Measurements from ENCODE around the gene CKM. TPM values are rescaled to one million over a fixed set of nuclear protein-coding genes. Genes with fewer than 3 reads are reported as not detected.

The CKM gene
- not detected for total RNA-seq

DNA sequence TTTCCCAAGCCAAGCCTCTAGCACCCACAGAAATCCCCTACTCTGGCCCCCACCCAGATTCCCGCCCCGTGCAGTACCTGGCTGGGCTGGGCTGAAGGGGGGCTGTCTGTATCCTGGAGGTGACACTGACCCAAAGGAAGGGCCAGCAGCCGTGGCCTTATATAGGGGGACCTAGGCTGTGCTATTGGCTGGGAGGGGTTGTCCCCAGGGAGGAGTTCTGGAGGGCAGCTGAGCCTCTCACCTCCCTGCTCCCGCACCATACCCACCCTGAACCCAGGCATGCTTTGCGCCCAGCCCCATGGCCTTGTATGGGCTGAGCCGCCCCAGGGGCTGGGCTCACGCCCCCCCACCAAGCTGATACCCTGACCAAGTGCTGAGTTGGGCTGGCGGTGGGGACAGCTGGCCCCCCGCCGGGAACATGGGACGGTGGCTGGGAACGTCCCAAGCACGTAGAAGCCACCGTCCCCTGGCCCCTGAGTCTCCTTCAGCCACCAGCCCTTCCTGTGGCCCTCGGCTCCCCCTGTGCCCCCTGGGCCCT lies at the start of gene CKM:
Gene CKM (minus strand): TSS at position 132 of the 538 bp plus-strand sequence. CDS start 3,162 bp downstream, outside the sequence.
- no peak within 1 kb of the TSS for H3K27ac Mint-ChIP-seq
- ChIA-PET POLR2A (no interaction called here), CTCF (no interaction called here)
- no peaks in the 10 kb centered on the region for H3K4me1 Mint-ChIP-seq
- H3K4me3 Mint-ChIP-seq = no peak within 1 kb of the TSS
- H3K9me3 Mint-ChIP-seq (ENCODE audit: low read depth) = no peaks in the 10 kb centered on the region
- H3K36me3 Mint-ChIP-seq (ENCODE audit: low read depth) = no peaks in the 10 kb centered on the region
- intact Hi-C loops (cut with DNase I, micrococcal nuclease) = no loop called here
- no peak for ATAC-seq
- DNase-seq = no peak
- peaks cover 17% of the 10 kb centered on the region for H3K27me3 Mint-ChIP-seq

DNA sequence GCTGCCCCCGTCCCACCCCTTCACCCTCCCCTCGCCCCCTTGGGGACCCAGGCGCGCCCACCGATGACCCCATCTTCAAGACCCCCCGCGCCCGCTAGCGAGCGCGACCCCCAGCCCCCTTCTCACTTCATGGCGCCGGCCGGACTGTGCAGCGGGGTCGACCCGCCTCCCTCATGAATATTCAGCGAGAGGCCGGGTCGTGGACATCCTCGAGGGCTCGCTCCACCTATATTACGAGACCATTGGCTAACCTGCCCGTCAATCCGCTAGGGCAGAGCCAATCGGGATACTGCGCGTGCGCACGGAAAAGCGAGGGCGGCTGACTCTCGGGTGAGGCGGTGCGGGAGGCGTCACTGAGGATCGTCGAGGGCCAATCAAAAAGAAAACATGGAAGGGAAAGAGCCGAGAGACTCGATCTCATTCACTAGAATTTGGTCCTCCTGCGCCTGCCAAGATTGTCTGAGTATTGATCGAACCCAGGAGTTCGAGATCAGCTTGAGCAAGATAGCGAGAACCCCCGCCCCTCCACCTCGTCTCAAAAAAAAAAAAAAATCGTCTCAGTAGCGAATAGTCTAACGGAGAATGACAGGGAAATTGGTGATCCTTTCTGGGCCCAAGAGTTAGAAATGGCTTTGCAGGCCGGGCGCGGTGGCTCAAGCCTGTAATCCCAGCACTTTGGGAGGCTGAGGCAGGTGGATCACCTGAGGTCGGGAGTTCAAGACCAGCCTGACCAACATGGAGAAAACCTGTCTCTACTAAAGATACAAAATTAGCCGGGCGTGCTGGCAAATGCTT lies 47.9 kb upstream of the CKM start, which contains the start of gene ERCC2:
Gene ERCC2 (minus strand): TSS at position 164 of the 795 bp plus-strand sequence. CDS start 33 bp downstream, at position 131.
- H3K36me3 Mint-ChIP-seq (ENCODE audit: low read depth) = peaks cover 1% of the 10 kb centered on the region
- intact Hi-C loops (cut with DNase I, micrococcal nuclease) = loop anchor here in 1 of 2 experiments (1.0 kb wide), 11 partner anchors 30 to 480 kb away; partner anchors contain the start of genes BLOC1S3, CLASRP, CLPTM1 and ERCC1
- peak within 1 kb of the TSS; percentile 79 for H3K4me3 Mint-ChIP-seq
- H3K27me3 Mint-ChIP-seq = no peaks in the 10 kb centered on the region
- ChIA-PET POLR2A (no interaction called here), CTCF (interaction anchor here (0.6 to 1.2 kb wide), 3 partner anchors 31 to 382 kb away, joined by 4 to 5 read pairs (median 4); no protein-coding TSS in a partner anchor)
- H3K27ac Mint-ChIP-seq = peak within 1 kb of the TSS; percentile 97
- ATAC-seq = peak; percentile 100
- H3K9me3 Mint-ChIP-seq (ENCODE audit: low read depth) = no peaks in the 10 kb centered on the region
- peaks cover 8% of the 10 kb centered on the region for H3K4me1 Mint-ChIP-seq
- peak; percentile 100 for DNase-seq

DNA sequence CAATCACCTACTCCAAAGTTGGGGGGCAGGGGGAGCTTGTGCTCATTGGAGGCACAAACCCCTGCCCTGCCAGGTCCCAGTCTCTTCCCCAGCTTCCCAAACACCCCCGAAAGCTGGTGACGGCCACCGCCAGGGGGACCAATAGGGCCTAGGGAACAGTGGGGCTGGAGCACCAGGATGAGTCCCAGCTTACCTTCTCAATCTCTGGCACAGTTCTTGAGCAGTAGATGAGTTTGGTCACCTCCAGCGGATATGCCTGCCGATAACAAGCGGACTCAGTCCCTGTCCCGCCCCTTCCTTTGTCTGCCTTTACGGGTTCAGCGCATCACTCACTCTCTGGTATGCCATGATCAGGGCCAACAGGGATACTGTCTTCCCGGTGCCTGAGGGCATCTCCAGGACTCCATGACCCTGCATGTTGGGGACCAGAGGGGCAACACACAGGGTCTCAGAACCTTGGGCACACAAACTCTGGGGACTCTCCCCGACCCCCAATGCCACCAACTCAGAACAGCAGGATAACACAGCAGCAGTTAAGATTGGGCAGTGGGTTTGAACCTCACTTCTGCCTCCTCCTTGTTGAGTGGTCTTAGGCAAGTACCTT lies 46.2 kb upstream of the CKM start:
- no peaks in the 10 kb centered on the region for H3K27me3 Mint-ChIP-seq
- CTCF ChIA-PET = no interaction called here
- H3K4me3 Mint-ChIP-seq = peak overlapping the region; percentile 55
- no peak overlapping the region for H3K27ac Mint-ChIP-seq
- H3K9me3 Mint-ChIP-seq (ENCODE audit: low read depth) = no peaks in the 10 kb centered on the region
- peaks cover 1% of the 10 kb centered on the region for H3K36me3 Mint-ChIP-seq (ENCODE audit: low read depth)
- POLR2A ChIA-PET = interaction anchor here (0.6 kb wide), 1 partner anchor 53 kb away, joined by 5 read pairs; no protein-coding TSS in a partner anchor
- DNase-seq = no peak
- peaks cover 8% of the 10 kb centered on the region for H3K4me1 Mint-ChIP-seq
- no peak for ATAC-seq
- intact Hi-C loops (cut with DNase I, micrococcal nuclease) = no loop called here

DNA sequence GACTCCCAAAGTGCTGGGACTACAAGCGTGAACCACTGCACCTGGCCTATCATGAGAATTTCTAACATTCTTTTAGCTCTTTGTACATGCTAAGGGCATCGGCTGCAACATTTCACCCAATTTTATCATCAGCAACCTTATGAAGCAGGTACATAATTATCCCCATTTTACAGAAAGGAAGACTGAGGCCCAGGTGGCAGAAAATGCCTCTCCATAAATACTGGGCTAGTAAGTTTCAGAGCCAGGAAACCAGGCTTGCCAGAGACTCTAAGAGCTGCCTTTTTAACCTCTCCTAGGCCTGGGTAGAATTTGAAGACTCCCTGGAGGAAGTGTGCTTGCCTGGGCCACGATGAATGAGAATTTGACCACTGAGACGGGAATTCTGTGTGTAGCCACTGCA lies 45.5 kb upstream of the CKM start:
- H3K4me3 Mint-ChIP-seq = no peak overlapping the region

DNA sequence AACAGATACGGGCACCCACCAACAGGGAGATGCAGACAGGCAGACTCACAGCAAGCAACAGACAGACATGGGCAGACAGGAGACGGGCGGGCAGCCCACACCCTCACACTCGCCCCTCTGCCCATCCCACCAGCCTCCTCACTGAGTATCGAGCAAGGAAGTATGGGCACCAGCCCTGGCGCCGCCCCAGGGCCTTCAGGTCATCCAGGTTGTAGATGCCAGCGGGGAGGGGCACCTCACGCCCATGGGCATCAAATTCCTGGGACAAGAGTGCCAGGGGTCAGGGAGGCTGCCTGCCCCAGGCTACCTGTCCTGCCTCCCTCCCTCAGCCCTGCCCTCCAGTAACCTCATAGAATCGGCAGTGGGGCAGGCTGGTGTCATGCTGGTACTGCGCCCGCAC lies 42.0 kb upstream of the CKM start:
- Mint-ChIP-seq H3K4me1 (peaks cover 3% of the 10 kb centered on the region), H3K9me3 (ENCODE audit: low read depth) (no peaks in the 10 kb centered on the region), H3K27ac (no peak overlapping the region), H3K36me3 (ENCODE audit: low read depth) (peaks cover 4% of the 10 kb centered on the region), H3K27me3 (no peaks in the 10 kb centered on the region), H3K4me3 (no peak overlapping the region)
- ATAC-seq (no peak), DNase-seq (no peak)
- ChIA-PET CTCF (no interaction called here), POLR2A (no interaction called here)
- intact Hi-C loops (cut with DNase I, micrococcal nuclease) = no loop called here

More for the DNA sequence above, 45.5 kb upstream of the CKM start:
- ChIA-PET POLR2A (interaction anchor here (0.6 kb wide), 1 partner anchor 127 kb away, joined by 3 read pairs; no protein-coding TSS in a partner anchor), CTCF (interaction anchor here (0.6 to 0.7 kb wide), 2 partner anchors 33 to 36 kb away, joined by 3 read pairs; no protein-coding TSS in a partner anchor)
- no peak for DNase-seq
- H3K27me3 Mint-ChIP-seq = no peaks in the 10 kb centered on the region
- no peak overlapping the region for H3K27ac Mint-ChIP-seq
- intact Hi-C loops (cut with DNase I, micrococcal nuclease) = no loop called here
- no peaks in the 10 kb centered on the region for H3K9me3 Mint-ChIP-seq (ENCODE audit: low read depth)
- peaks cover 1% of the 10 kb centered on the region for H3K36me3 Mint-ChIP-seq (ENCODE audit: low read depth)
- ATAC-seq = no peak
- peaks cover 8% of the 10 kb centered on the region for H3K4me1 Mint-ChIP-seq

DNA sequence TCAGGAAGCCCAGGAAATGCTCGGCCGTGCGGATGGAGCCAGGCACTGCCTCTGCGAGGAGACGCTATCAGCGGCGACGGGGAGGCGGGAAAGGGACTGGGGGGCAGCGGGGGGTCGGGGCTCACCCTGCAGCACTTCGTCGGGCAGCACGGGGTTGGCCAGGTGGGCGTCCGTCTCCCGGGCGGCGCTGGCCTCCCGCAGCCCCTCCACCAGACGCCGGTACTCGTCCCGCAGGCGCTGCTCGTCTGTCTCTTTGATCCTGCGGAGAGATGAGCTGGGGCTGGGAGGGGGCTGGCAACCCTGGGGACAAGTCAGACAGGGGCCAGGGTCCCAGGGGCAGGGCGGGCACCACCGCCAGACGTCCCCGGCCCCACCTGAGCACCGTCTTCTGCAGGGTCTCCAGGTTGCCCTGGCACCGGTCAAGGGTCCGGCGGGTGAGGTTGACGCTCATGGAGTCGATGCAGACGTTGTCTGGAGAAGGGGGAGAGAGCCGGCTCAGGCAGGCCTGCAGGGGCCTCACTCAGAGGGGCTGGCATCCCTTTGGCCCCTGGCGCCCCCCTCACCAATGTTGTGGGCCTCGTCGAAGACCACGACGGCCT lies 41.3 kb upstream of the CKM start:
- H3K36me3 Mint-ChIP-seq (ENCODE audit: low read depth) = peaks cover 4% of the 10 kb centered on the region
- no peak overlapping the region for H3K27ac Mint-ChIP-seq
- ChIA-PET CTCF (no interaction called here), POLR2A (no interaction called here)
- ATAC-seq (no peak), DNase-seq (no peak)
- H3K9me3 Mint-ChIP-seq (ENCODE audit: low read depth) = no peaks in the 10 kb centered on the region
- peaks cover 2% of the 10 kb centered on the region for H3K4me1 Mint-ChIP-seq
- H3K4me3 Mint-ChIP-seq = no peak overlapping the region
- H3K27me3 Mint-ChIP-seq = no peaks in the 10 kb centered on the region
- intact Hi-C loops (cut with DNase I, micrococcal nuclease) = no loop called here

DNA sequence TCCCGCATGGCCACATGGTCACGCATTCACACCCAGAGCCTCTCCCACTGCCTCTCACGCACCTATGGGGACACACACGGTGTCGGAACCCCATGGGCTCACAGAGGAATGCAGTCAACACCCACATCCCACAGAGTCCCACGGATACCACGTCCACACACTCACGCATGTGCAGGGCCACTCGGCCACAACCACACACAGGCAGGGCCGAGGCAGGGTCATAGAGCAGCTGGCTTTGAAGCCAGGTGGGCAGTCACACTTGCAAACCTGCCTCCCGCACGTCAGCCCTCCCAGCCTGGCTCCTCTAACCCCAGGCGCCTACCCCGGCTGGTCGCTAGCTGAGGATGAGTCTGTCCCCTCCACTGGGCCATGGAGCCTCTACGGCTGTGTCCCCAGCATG lies 39.6 kb upstream of the CKM start:
- no peak for DNase-seq
- Mint-ChIP-seq H3K36me3 (ENCODE audit: low read depth) (peaks cover 6% of the 10 kb centered on the region), H3K9me3 (ENCODE audit: low read depth) (no peaks in the 10 kb centered on the region), H3K27ac (no peak overlapping the region), H3K27me3 (no peaks in the 10 kb centered on the region), H3K4me3 (no peak overlapping the region), H3K4me1 (no peaks in the 10 kb centered on the region)
- ATAC-seq = no peak
- CTCF ChIA-PET = no interaction called here
- POLR2A ChIA-PET = no interaction called here
- intact Hi-C loops (cut with DNase I, micrococcal nuclease) = no loop called here

DNA sequence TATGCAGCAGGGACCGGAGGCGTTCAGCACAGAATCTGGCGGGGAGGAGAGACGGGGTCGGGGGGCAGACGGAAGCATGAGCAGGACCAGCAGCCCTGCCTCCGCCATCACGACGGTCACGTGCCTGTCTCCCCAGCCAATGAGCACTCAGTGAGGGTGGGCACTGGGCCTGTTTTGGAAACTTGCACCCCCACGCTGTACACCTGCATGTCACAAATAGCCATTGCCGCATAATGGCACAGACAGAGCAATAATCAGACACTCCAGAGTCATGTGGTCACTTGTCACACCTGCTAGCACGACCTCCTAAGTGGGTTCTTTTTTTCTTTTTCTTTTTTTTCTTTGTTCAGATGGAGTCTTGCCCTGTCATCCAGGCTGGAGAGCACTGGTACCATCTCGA lies 38.9 kb upstream of the CKM start:
- Mint-ChIP-seq H3K4me3 (no peak overlapping the region), H3K9me3 (ENCODE audit: low read depth) (no peaks in the 10 kb centered on the region), H3K27ac (no peak overlapping the region), H3K4me1 (no peaks in the 10 kb centered on the region), H3K27me3 (no peaks in the 10 kb centered on the region), H3K36me3 (ENCODE audit: low read depth) (peaks cover 7% of the 10 kb centered on the region)
- DNase-seq (no peak), ATAC-seq (no peak)
- POLR2A ChIA-PET = no interaction called here
- intact Hi-C loops (cut with DNase I, micrococcal nuclease) = no loop called here
- CTCF ChIA-PET = no interaction called here

DNA sequence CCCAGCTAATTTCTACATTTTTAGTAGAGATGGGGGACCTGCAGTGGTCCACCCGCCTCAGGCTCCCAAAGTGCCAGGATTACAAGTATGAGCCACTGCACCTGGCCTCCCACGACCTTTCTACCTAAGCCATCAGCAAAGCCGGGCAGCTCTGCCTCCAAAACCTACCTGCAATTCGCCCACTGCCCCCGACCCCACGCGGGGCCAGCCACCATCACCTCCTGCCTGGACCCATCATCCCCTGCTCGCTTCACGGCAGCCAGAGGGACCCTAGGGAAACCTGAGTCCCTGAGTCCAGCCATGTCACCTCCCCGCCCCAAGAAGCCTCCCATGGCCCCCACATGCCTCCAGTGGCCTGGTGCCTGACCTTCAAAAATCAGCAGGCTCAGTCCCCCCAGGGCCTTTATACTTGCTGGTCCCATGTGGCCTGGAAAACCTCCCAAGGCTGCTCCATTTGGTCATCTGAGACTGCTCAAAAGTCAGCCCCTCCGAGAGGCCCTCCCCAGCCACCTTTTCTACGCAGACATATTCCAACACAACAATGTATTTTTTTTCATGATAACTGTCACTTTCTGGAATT lies 35.6 kb upstream of the CKM start:
- Mint-ChIP-seq H3K4me1 (no peaks in the 10 kb centered on the region), H3K27ac (no peak overlapping the region), H3K9me3 (ENCODE audit: low read depth) (no peaks in the 10 kb centered on the region), H3K36me3 (ENCODE audit: low read depth) (peaks cover 13% of the 10 kb centered on the region), H3K4me3 (no peak overlapping the region), H3K27me3 (no peaks in the 10 kb centered on the region)
- intact Hi-C loops (cut with DNase I, micrococcal nuclease) = no loop called here
- CTCF ChIA-PET = no interaction called here
- ATAC-seq (no peak), DNase-seq (no peak)
- POLR2A ChIA-PET = no interaction called here

DNA sequence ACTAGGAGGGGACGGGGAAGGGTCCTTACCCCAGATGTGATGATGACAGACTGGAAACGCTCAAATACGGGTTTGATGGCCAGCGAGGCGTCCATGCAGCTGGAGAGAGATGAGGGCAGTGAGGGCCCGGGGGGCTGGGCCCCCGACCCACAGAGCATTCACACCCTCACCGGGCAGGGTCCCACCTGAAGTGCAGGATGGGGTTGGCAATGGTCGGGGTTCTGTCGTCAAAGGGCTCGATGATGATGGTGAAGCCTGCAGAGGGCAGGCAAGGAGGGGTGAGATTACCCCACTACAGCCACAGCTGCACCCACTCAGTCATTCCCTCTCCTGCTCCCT lies 34.7 kb upstream of the CKM start:
- Mint-ChIP-seq H3K9me3 (ENCODE audit: low read depth) (no peaks in the 10 kb centered on the region), H3K4me1 (no peaks in the 10 kb centered on the region), H3K36me3 (ENCODE audit: low read depth) (peaks cover 15% of the 10 kb centered on the region), H3K27me3 (no peaks in the 10 kb centered on the region), H3K4me3 (no peak overlapping the region), H3K27ac (no peak overlapping the region)
- CTCF ChIA-PET = no interaction called here
- intact Hi-C loops (cut with DNase I, micrococcal nuclease) = no loop called here
- DNase-seq (no peak), ATAC-seq (no peak)
- POLR2A ChIA-PET = no interaction called here

DNA sequence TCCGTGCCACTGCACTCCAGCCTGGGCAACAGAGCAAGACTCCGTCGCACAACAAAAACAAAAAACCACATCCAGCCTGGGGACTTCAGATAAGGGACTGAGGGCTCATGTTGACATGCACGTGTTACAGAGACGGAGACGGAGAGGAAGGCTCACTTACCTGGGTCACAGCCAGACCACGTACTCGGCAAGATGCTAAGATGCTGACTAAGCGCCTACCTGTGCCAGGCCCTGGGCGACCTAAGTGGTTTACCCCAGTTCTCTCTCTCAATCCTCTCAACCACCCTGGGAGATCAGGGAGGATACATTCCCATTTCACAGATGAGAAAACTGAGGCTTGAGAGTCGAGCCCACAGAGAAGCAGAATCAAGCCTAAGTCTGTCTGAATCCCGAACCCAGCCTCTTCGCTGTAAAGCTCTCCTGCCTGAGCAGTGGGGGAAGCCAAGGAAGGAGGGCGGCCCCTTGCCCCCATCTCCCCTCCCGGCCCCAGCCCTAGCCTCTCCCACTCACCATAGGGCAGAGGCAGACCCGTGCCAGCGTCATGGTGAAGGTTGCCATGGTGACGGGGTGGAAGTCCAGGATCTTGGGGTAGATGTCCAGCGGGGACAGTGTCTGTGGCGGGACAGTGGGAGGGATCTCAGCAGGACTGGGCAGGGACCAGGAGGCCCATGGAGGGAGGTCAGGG lies 34.2 kb upstream of the CKM start:
- Mint-ChIP-seq H3K36me3 (ENCODE audit: low read depth) (peaks cover 15% of the 10 kb centered on the region), H3K9me3 (ENCODE audit: low read depth) (no peaks in the 10 kb centered on the region), H3K27me3 (no peaks in the 10 kb centered on the region), H3K4me1 (no peaks in the 10 kb centered on the region), H3K27ac (no peak overlapping the region), H3K4me3 (no peak overlapping the region)
- CTCF ChIA-PET = interaction anchor here (0.8 kb wide), 1 partner anchor 154 kb away, joined by 3 read pairs; no protein-coding TSS in a partner anchor
- ATAC-seq (no peak), DNase-seq (no peak)
- intact Hi-C loops (cut with DNase I, micrococcal nuclease) = no loop called here
- POLR2A ChIA-PET = no interaction called here

Measured in activated CD4-positive, alpha-beta T cell treated with anti-CD3 and anti-CD28 coated beads for 36 hours (primary cell).